ENCODE data around the gene MTREX.

GRCh38 chr5:55347786-55348185 is 40.0 kb downstream of the MTREX start:
- TF ChIP-seq POLR2A (IDR thresholded peaks at IDR 0.05): no peak
- no peak for TF ChIP-seq CTCF (IDR thresholded peaks at IDR 0.05)

Measured in Peyer's patch (tissue), 4 donors.